Measurements from ENCODE around the gene TNS3. TPM values are rescaled to one million over a fixed set of nuclear protein-coding genes. Genes with fewer than 3 reads are reported as not detected.

TNS3 gene
- total RNA-seq, 4 donors from 2014 or later, result 6.6 to 16.0 (median 9.6) TPM

GRCh38 chr7:47357361-47357760 is 224.6 kb downstream of the TNS3 start:
- DNase-seq, result no peak
- WGBS, 2 donors, result 89 to 92% methylated on average over 7 to 10 of the region's 10 CpGs
- Histone ChIP-seq H3K36me3 (no peaks in the 10 kb centered on the region), H3K27me3 (no peaks in the 10 kb centered on the region), H3K4me3 (no peak overlapping the region), H3K27ac (no peak overlapping the region), H3K9me3 (no peaks in the 10 kb centered on the region), H3K4me1 (peaks cover 0 to 26% (median 0%) of the 10 kb centered on the region in 3 donors)
- intact Hi-C loops (cut with DNase I), result no loop called here
- TF ChIP-seq CTCF (IDR thresholded peaks at IDR 0.05) (no peak), POLR2A (IDR thresholded peaks at IDR 0.05) (no peak)

GRCh38 chr7:47356261-47356660 is 225.7 kb downstream of the TNS3 start:
- Histone ChIP-seq H3K9me3 (no peaks in the 10 kb centered on the region), H3K4me1 (peaks cover 0 to 15% (median 0%) of the 10 kb centered on the region in 3 donors), H3K27me3 (no peaks in the 10 kb centered on the region), H3K27ac (no peak overlapping the region), H3K4me3 (no peak overlapping the region), H3K36me3 (no peaks in the 10 kb centered on the region)
- intact Hi-C loops (cut with DNase I), result no loop called here
- WGBS, 2 donors, result 93 to 100% methylated on average over 5 of the region's 5 CpGs
- no peak for TF ChIP-seq CTCF (IDR thresholded peaks at IDR 0.05)
- TF ChIP-seq POLR2A (IDR thresholded peaks at IDR 0.05), result no peak
- no peak for DNase-seq

GRCh38 chr7:47355684-47356083 is 226.2 kb downstream of the TNS3 start:
- no peak for DNase-seq
- no peak overlapping the region for H3K27ac ChIP-seq

GRCh38 chr7:47354831-47355541 is 226.9 kb downstream of the TNS3 start:
- DNase-seq, result no peak
- 79 to 87% methylated on average over 5 to 13 of the region's 22 CpGs for WGBS, 2 donors
- no peaks in the 10 kb centered on the region for H3K27me3 ChIP-seq
- TF ChIP-seq POLR2A (IDR thresholded peaks at IDR 0.05) (no peak), CTCF (IDR thresholded peaks at IDR 0.05) (no peak)
- H3K36me3 ChIP-seq, result no peaks in the 10 kb centered on the region
- no peak overlapping the region for H3K4me3 ChIP-seq
- no peak overlapping the region for H3K27ac ChIP-seq
- intact Hi-C loops (cut with DNase I), result no loop called here
- H3K4me1 ChIP-seq, result peaks cover 0 to 14% (median 0%) of the 10 kb centered on the region in 3 donors
- no peaks in the 10 kb centered on the region for H3K9me3 ChIP-seq

More at GRCh38 chr7:47355684-47356083, 226.2 kb downstream of the TNS3 start:
- 68 to 78% methylated on average over 2 to 4 of the region's 5 CpGs for WGBS, 2 donors
- no peaks in the 10 kb centered on the region for H3K9me3 ChIP-seq
- TF ChIP-seq CTCF (IDR thresholded peaks at IDR 0.05) (no peak), POLR2A (IDR thresholded peaks at IDR 0.05) (no peak)
- H3K36me3 ChIP-seq, result no peaks in the 10 kb centered on the region
- intact Hi-C loops (cut with DNase I), result no loop called here
- H3K4me1 ChIP-seq, result peaks cover 0 to 14% (median 0%) of the 10 kb centered on the region in 3 donors
- no peaks in the 10 kb centered on the region for H3K27me3 ChIP-seq
- no peak overlapping the region for H3K4me3 ChIP-seq

GRCh38 chr7:47354071-47354470 is 227.8 kb downstream of the TNS3 start:
- H3K36me3 ChIP-seq, result no peaks in the 10 kb centered on the region
- no peaks in the 10 kb centered on the region for H3K9me3 ChIP-seq
- H3K4me3 ChIP-seq, result no peak overlapping the region
- 100% methylated on average over 1 to 3 of the region's 4 CpGs for WGBS, 2 donors
- no peak for DNase-seq
- no peaks in the 10 kb centered on the region for H3K27me3 ChIP-seq
- intact Hi-C loops (cut with DNase I), result no loop called here
- no peak overlapping the region for H3K27ac ChIP-seq
- H3K4me1 ChIP-seq, result peaks cover 0 to 14% (median 0%) of the 10 kb centered on the region in 3 donors
- TF ChIP-seq CTCF (IDR thresholded peaks at IDR 0.05) (no peak), POLR2A (IDR thresholded peaks at IDR 0.05) (no peak)
